ENCODE results near the gene SLC25A36.

SLC25A36 gene, protein sequence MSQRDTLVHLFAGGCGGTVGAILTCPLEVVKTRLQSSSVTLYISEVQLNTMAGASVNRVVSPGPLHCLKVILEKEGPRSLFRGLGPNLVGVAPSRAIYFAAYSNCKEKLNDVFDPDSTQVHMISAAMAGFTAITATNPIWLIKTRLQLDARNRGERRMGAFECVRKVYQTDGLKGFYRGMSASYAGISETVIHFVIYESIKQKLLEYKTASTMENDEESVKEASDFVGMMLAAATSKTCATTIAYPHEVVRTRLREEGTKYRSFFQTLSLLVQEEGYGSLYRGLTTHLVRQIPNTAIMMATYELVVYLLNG
- 37.5 to 80.0 (median 54.8) reads per million in 9 experiments for total RNA-seq

DNA sequence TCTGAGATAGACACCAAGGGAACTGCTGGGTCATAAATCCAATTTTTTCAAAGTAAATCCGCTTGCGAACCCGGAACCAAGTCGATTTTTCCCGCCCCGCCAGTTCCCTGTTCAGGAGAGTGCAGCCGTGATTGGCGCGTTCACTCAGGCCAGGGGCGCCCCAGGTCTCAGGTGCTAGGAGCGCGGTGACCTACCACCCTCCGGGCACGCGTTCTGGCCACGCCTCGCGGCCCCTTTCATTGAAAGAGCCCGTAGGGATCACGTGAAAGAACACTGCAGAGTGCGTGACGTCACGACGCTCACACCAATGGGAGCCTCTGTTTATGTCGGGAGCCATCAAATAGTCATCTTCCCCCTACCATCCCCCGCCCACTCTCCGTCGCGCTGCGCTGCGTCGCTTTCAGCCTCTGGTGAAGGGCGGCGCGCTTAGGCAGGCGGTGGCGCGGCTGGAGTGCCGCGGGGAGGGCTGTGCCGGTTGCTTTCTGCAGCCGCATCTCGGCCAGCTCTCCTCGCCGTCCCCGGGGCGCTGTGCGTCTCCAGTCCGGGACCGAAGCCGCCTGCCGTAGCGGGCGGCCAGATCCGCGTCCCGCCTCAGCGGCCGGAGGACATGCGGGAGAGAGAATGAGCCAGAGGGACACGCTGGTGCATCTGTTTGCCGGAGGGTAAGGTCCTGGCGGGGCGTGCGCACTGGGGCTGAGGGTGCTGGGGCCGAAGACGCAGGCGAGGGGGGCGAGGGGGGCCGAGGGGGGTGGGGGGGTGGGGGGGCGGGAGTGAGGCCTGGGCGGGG, at the start of gene SLC25A36:
TSS of gene SLC25A36 (plus strand) at position 403 of the 787 bp plus-strand sequence. CDS start at position 622, 219 bp downstream.
- DNase-seq (peak; percentile 93 to 96 (median 94)), ATAC-seq (replicated peaks) (peak; percentile 95)
- Mint-ChIP-seq H3K27me3 (no peaks in the 10 kb centered on the region), H3K36me3 (ENCODE audit: insufficient read depth) (peaks cover 21% of the 10 kb centered on the region), H3K27ac (peak within 1 kb of the TSS; percentile 97 to 99), H3K4me3 (peak within 1 kb of the TSS; percentile 97 to 98), H3K9me3 (no peaks in the 10 kb centered on the region), H3K4me1 (ENCODE audit: low read depth in 2 of 2) (peaks cover 18 to 42% of the 10 kb centered on the region in 2 donors)

DNA sequence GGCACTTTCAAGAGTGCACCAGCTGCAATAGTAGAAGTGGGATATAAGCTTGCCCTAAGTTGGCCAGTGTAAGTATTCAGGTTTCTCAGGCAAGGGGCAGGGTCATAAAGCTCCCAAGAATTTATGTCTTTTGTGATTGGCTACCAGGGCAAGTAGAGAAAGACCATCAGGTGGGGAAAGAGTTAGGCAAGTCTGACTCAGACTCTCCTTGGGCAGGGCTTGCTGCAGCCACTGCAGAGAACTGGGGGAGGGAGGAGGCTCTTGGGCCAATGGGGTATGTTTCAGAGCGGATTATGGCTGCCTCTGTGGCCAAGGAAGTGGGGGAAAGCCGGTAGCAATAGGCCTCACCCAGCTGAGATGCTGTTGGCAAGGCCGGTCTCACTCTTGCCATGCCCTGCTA, 44.6 kb upstream of the SLC25A36 start:
- ATAC-seq (replicated peaks) (no peak), DNase-seq (no peak)
- no peaks in the 10 kb centered on the region for H3K4me1 Mint-ChIP-seq (ENCODE audit: low read depth in 2 of 2)
- no peak overlapping the region for H3K27ac Mint-ChIP-seq
- no peaks in the 10 kb centered on the region for H3K36me3 Mint-ChIP-seq (ENCODE audit: insufficient read depth)
- H3K9me3 Mint-ChIP-seq = no peaks in the 10 kb centered on the region
- H3K27me3 Mint-ChIP-seq = peaks cover 56 to 63% of the 10 kb centered on the region in 2 donors
- H3K4me3 Mint-ChIP-seq = no peak overlapping the region

DNA sequence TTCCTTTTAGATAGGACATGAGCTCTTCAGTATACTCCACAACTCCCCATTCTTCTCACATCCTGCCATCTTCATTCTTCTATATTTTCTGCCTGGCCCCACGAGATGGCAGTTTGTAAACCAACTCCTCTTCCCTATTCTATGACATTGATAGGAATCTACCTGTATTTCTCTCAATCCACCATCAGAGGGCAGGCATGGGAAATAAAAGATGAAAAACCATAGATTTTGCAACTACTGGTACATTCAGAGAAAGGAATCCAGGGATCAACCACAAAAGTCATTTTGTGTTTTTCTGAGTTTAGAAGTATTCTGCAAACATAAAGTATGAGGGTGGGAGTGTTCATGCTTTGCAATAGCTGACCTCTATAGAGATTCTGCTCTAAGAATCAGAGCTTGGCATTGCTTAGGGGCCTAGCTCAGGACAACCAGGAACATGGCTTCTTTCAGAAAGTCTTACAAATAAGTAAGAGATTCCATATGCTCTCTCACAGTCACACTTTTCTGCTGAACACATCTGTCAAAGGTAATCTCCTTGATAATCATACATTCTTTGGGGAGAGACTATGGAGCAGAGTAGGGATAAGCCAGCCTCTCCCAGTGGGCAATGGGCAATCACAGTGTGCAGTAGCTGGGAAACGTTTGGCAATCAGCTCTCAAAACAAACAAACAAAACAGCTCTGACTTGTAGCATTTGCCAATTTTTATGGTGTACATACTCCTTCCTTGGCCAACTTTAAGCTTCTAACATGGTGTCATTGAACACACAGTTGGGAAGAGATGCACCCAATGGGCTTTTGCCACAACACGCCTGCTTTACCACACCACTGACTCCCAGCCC, 43.1 kb upstream of the SLC25A36 start:
- peaks cover 47 to 50% of the 10 kb centered on the region in 2 donors for H3K27me3 Mint-ChIP-seq
- peak; percentile 56 for ATAC-seq (replicated peaks)
- no peaks in the 10 kb centered on the region for H3K36me3 Mint-ChIP-seq (ENCODE audit: insufficient read depth)
- no peak overlapping the region for H3K4me3 Mint-ChIP-seq
- no peaks in the 10 kb centered on the region for H3K9me3 Mint-ChIP-seq
- DNase-seq = peak in 1 of 3 experiments; percentile 15
- no peaks in the 10 kb centered on the region for H3K4me1 Mint-ChIP-seq (ENCODE audit: low read depth in 2 of 2)
- H3K27ac Mint-ChIP-seq = no peak overlapping the region

DNA sequence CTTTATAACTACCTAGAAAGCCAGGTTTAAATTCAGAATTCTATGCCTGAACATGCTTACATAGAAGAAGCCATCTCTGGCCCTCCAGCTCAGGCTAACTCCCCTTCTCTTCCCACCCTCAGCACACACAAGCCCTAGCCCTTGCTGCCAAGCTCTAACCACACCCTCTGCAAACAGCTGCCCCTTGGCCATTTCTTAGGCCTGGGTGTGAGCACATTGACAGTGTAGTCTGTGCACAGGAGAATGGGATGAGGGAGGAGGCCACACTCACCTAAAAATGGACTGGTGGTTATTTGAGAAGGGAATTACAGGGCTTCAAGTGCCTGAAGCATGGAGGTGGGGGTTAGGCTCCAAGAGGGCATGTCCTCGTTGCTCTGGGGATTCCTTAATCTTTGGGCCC, 42.3 kb upstream of the SLC25A36 start:
- no peak for ATAC-seq (replicated peaks)
- no peaks in the 10 kb centered on the region for H3K9me3 Mint-ChIP-seq

DNA sequence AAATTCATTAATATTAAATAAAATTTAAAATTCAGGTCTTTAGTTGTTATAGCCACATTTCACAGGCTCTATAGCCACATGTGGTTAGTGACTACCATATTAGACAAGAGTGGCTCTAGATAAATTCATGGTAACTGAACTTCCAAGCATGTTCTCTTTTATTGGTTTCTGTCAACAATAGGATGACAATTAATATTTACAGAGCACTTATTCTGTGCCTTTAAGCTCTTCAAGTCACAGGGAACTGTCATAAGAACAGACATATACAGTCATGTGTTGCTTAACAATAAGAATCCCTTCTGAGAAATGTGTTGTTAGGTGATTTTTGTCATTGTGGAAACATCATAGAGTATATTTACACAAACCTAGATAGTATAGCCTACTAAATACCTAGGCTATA, 38.8 kb upstream of the SLC25A36 start:
- H3K27ac Mint-ChIP-seq = no peak overlapping the region
- no peak overlapping the region for H3K4me3 Mint-ChIP-seq
- no peaks in the 10 kb centered on the region for H3K9me3 Mint-ChIP-seq
- DNase-seq = no peak
- H3K27me3 Mint-ChIP-seq = peaks cover 21 to 36% of the 10 kb centered on the region in 2 donors
- H3K4me1 Mint-ChIP-seq (ENCODE audit: low read depth in 2 of 2) = no peaks in the 10 kb centered on the region
- ATAC-seq (replicated peaks) = no peak
- H3K36me3 Mint-ChIP-seq (ENCODE audit: insufficient read depth) = no peaks in the 10 kb centered on the region

More for the DNA sequence above, 42.3 kb upstream of the SLC25A36 start:
- Mint-ChIP-seq H3K27ac (no peak overlapping the region), H3K4me3 (no peak overlapping the region), H3K27me3 (peaks cover 39 to 48% of the 10 kb centered on the region in 2 donors), H3K36me3 (ENCODE audit: insufficient read depth) (no peaks in the 10 kb centered on the region), H3K4me1 (ENCODE audit: low read depth in 2 of 2) (no peaks in the 10 kb centered on the region)
- DNase-seq = no peak

DNA sequence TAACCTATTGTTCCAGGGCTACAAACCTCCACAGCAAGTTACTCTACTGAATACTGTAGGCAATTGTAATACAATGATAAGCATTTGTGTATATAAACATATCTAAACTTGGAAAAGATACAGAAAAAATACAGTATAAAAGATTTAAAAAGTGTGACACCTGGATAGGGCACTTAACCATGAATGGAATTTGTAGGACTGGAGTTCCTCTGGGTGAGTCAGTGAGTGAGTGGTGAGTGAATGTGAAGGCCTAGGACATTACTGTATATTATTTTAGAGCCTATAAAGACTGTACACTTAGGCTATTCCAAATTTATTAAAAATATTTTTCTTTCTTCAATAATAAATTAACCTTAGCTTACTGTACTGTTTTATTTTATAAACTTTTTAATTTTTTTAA, 38.4 kb upstream of the SLC25A36 start:
- H3K4me1 Mint-ChIP-seq (ENCODE audit: low read depth in 2 of 2) = no peaks in the 10 kb centered on the region
- no peaks in the 10 kb centered on the region for H3K9me3 Mint-ChIP-seq
- no peak overlapping the region for H3K4me3 Mint-ChIP-seq
- DNase-seq (no peak), ATAC-seq (replicated peaks) (no peak)
- H3K27me3 Mint-ChIP-seq = peaks cover 22 to 38% of the 10 kb centered on the region in 2 donors
- H3K36me3 Mint-ChIP-seq (ENCODE audit: insufficient read depth) = no peaks in the 10 kb centered on the region
- H3K27ac Mint-ChIP-seq = no peak overlapping the region

DNA sequence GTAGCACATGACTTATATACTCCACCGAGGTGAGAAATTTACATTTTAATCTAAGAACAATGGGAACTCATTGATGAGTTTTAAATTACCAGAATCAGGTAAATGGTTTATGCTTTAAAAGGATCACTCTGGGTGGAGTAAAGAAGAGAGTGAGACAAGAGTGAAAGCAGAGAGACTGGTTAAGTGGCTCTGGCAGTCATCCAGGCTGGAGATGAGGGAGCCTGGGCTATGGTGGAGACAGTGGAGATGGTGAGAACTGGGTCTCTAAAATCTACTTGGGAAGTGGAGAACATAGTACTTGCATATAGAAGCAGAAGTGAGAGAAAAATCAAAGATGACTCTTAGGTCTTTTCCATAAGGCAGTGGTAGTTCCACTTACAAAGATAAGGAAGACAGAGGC, 37.1 kb upstream of the SLC25A36 start:
- ATAC-seq (replicated peaks) (no peak), DNase-seq (no peak)
- Mint-ChIP-seq H3K9me3 (no peaks in the 10 kb centered on the region), H3K27ac (no peak overlapping the region), H3K36me3 (ENCODE audit: insufficient read depth) (no peaks in the 10 kb centered on the region), H3K27me3 (peaks cover 22 to 38% of the 10 kb centered on the region in 2 donors), H3K4me1 (ENCODE audit: low read depth in 2 of 2) (no peaks in the 10 kb centered on the region), H3K4me3 (no peak overlapping the region)

DNA sequence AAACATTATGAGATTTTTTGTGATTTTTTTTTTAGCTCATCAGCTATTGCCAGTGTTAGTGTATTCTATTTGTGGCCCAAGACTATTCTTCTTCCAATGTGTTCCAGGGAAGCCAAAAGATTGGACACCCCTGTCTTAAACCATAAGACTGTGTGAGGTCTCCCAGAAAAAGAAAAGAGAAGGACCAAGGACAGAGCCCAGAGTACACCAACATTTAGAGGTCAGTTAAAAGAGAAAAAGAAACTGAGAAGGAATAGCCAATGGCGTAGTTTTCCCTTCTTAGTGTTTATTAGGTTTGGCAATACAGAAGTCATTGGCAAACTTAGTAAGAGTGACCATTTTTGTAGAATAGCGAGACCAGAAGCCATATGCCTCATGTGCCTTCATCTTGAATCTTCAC, 36.1 kb upstream of the SLC25A36 start:
- H3K4me1 Mint-ChIP-seq (ENCODE audit: low read depth in 2 of 2) = no peaks in the 10 kb centered on the region
- no peaks in the 10 kb centered on the region for H3K9me3 Mint-ChIP-seq
- no peak overlapping the region for H3K27ac Mint-ChIP-seq
- no peak overlapping the region for H3K4me3 Mint-ChIP-seq
- no peak for ATAC-seq (replicated peaks)
- peaks cover 30 to 37% of the 10 kb centered on the region in 2 donors for H3K27me3 Mint-ChIP-seq
- no peaks in the 10 kb centered on the region for H3K36me3 Mint-ChIP-seq (ENCODE audit: insufficient read depth)
- DNase-seq = no peak

DNA sequence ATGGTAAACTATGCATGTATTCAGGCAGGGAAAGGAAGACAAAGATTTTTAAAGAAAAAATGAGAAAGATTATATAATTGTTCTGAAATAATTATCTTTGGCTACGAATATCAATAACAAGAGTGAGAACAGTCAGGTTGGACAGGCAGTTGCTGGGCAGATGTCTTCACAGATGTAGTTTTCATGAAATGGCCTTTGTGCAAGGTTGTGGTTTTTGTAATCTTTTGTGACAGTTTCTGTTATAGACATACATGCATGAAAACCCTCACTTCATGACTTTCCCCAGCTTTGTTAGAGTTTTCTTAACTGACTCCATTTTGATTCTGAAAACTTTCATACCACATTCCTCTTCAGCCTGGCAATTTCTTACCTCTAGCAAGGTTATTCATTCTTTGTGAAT, 34.9 kb upstream of the SLC25A36 start:
- H3K9me3 Mint-ChIP-seq = no peaks in the 10 kb centered on the region
- no peak for ATAC-seq (replicated peaks)
- H3K27me3 Mint-ChIP-seq = peaks cover 28% of the 10 kb centered on the region in 2 donors
- no peaks in the 10 kb centered on the region for H3K4me1 Mint-ChIP-seq (ENCODE audit: low read depth in 2 of 2)
- DNase-seq = no peak
- H3K27ac Mint-ChIP-seq = no peak overlapping the region
- H3K4me3 Mint-ChIP-seq = no peak overlapping the region
- no peaks in the 10 kb centered on the region for H3K36me3 Mint-ChIP-seq (ENCODE audit: insufficient read depth)

DNA sequence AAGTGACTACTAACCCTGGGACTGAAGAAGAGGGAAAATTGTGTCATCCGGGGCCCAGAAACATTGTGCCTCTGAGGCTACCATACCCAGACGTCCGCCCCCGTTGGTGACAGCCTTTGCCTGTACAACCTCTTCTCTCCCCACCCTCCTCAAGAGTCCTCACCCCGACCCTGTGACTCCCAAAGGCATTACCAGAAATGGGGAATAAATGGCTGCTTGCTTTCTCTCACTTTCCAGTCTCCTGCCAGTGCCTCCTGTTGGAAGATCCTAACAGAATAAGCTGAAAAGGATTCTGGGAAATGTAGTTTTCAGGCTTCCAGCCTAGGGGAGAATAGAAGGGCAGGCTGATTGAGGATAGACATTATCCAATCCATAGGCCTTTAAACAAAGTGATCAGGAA, 30.8 kb upstream of the SLC25A36 start:
- Mint-ChIP-seq H3K27me3 (peaks cover 44 to 45% of the 10 kb centered on the region in 2 donors), H3K36me3 (ENCODE audit: insufficient read depth) (no peaks in the 10 kb centered on the region), H3K4me1 (ENCODE audit: low read depth in 2 of 2) (peaks cover 0 to 1% of the 10 kb centered on the region in 2 donors), H3K4me3 (no peak overlapping the region), H3K27ac (no peak overlapping the region), H3K9me3 (no peaks in the 10 kb centered on the region)
- ATAC-seq (replicated peaks) = no peak
- DNase-seq = no peak

DNA sequence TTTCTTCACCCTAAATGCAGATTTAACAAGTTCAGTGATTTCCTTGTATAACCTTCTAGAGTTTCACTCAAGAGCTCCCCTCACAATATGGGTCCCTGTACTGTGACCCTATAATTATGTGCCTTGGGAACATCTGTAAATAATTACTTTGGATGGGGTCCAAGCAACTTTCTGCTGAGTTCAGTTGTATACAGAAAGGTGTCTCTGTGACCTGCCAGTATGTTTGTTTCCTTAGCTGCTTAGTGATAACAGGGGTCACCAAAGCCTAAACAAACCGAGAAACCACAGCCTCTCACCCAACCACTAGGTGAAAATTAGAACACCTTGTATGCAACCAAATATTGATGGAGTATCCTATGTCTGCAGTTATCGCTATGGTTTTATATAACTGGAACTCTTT, 29.8 kb upstream of the SLC25A36 start:
- no peak overlapping the region for H3K4me3 Mint-ChIP-seq
- H3K4me1 Mint-ChIP-seq (ENCODE audit: low read depth in 2 of 2) = peaks cover 0 to 1% of the 10 kb centered on the region in 2 donors
- no peak overlapping the region for H3K27ac Mint-ChIP-seq
- no peaks in the 10 kb centered on the region for H3K9me3 Mint-ChIP-seq
- peaks cover 2% of the 10 kb centered on the region for H3K36me3 Mint-ChIP-seq (ENCODE audit: insufficient read depth)
- peaks cover 40 to 49% of the 10 kb centered on the region in 2 donors for H3K27me3 Mint-ChIP-seq
- no peak for ATAC-seq (replicated peaks)
- DNase-seq = no peak

DNA sequence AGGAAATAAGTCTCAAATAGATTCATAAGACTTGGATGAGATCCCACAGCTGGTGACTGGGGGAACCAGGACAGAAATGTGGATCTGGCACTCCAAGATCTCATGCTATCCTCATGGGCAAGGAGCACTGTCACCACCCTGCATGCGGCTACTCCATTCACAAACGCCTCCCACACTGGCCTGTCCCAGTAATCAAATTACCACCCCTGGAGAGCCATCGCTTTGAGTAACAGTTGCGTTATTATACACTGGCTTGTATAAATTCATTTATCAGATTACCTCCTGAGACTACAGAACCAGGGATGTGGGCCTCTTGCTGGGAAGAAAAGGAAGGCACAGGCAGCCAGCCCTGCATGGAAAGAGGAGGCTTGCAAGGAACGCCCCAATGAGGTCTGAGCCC, 27.9 kb upstream of the SLC25A36 start:
- Mint-ChIP-seq H3K27ac (no peak overlapping the region), H3K27me3 (peaks cover 40 to 54% of the 10 kb centered on the region in 2 donors), H3K4me3 (no peak overlapping the region), H3K9me3 (no peaks in the 10 kb centered on the region), H3K4me1 (ENCODE audit: low read depth in 2 of 2) (peaks cover 0 to 1% of the 10 kb centered on the region in 2 donors), H3K36me3 (ENCODE audit: insufficient read depth) (peaks cover 2% of the 10 kb centered on the region)
- no peak for ATAC-seq (replicated peaks)
- DNase-seq = no peak

DNA sequence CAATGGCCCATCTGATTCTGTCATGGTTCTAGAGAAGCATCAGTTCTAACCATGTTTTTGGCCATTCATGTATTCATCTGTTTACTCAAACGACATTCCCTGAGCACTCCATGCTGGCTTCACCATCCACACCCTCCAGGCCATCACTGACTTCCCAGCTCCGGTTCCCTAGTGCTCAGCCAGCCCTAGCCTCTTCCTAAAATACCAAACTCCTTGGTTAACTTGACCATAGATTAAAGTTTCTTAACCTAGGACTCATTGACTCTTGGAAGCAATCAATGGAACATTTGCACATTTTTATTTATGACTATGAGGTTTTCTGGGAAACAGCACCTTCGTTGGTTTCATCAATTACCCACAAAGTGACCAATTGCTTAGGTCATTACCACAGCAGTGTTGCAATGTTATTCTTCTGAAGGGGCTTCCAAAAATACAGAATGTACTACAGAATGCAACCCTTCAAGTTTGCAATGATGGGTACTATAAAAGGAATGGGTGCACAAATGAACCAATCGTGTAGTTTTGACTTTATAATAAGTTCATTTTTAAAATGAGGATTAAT, 27.2 kb upstream of the SLC25A36 start:
- Mint-ChIP-seq H3K4me3 (no peak overlapping the region), H3K4me1 (ENCODE audit: low read depth in 2 of 2) (peaks cover 0 to 1% of the 10 kb centered on the region in 2 donors), H3K27me3 (peaks cover 44 to 62% of the 10 kb centered on the region in 2 donors), H3K36me3 (ENCODE audit: insufficient read depth) (peaks cover 2% of the 10 kb centered on the region), H3K27ac (no peak overlapping the region), H3K9me3 (no peaks in the 10 kb centered on the region)
- no peak for ATAC-seq (replicated peaks)
- DNase-seq = no peak
